GM12864 (cell line): Measurements from ENCODE around the gene VSTM2B.

Source experiments
- DNase-seq: peaks from one replicate; pipeline ENCODE4 v3.0.0-alpha.2; 2011; ENCODE audit warnings: low read depth
- H3K4me3 ChIP-seq: 2 replicates; pipeline ENCODE4 v1.5.1; 2011; ENCODE audit warnings: mild to moderate bottlenecking, low read depth, low read length, control low read depth
- TF ChIP-seq, protein P1 (sequence below): IDR thresholded peaks from 2 replicates; pipeline ENCODE4 v1.5.1; 2011; ENCODE audit warnings: low read depth, mild to moderate bottlenecking, moderate library complexity, low read length, control low read depth, inconsistent platforms; ENCODE audit errors: missing control alignments

VSTM2B gene

DNA sequence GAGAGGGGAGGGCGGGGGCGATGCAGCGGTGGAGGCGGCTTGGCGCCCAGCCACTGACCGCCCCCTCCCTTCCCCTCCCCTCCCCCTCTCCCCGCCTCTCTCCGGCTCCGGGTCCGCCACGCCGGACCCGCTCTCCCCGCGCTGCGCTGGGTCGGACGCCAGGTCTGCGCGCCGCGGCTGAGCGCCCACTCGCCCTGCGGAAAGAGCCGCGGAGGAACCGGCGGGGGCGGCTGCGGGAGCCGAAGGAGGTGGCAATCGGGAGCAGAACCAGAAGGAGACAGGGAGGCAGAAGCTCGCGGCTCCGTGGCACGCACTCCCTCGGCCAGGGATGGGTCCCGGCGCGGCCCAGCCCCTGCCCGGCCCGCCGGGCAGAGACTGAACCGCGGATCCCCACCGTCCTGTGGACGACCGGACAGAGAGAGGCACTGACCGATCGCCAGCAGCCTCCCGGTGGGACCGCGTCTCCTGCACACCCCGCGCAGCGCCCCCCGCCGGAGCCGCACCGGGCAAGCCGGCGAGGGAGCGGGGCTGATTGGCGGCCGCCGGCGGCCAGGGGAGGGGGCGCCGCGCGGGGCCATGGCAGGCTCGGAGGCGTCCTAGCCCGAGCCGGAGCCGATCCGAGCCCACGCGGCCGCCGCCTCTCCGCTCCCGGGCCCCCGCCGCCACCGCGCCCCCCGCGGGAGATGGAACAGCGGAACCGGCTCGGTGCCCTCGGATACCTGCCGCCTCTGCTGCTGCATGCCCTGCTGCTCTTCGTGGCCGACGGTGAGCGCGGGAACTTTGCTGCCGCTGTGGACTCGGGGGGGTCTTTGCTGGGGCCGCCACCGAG, at the start of gene VSTM2B:
Gene VSTM2B (plus strand): TSS at position 94 of the 829 bp plus-strand sequence. CDS start 590 bp downstream, at position 684.
- TF ChIP-seq, protein P1, sequence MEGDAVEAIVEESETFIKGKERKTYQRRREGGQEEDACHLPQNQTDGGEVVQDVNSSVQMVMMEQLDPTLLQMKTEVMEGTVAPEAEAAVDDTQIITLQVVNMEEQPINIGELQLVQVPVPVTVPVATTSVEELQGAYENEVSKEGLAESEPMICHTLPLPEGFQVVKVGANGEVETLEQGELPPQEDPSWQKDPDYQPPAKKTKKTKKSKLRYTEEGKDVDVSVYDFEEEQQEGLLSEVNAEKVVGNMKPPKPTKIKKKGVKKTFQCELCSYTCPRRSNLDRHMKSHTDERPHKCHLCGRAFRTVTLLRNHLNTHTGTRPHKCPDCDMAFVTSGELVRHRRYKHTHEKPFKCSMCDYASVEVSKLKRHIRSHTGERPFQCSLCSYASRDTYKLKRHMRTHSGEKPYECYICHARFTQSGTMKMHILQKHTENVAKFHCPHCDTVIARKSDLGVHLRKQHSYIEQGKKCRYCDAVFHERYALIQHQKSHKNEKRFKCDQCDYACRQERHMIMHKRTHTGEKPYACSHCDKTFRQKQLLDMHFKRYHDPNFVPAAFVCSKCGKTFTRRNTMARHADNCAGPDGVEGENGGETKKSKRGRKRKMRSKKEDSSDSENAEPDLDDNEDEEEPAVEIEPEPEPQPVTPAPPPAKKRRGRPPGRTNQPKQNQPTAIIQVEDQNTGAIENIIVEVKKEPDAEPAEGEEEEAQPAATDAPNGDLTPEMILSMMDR, result no peak
- no peak within 1 kb of the TSS for H3K4me3 ChIP-seq
- no peak for DNase-seq

DNA sequence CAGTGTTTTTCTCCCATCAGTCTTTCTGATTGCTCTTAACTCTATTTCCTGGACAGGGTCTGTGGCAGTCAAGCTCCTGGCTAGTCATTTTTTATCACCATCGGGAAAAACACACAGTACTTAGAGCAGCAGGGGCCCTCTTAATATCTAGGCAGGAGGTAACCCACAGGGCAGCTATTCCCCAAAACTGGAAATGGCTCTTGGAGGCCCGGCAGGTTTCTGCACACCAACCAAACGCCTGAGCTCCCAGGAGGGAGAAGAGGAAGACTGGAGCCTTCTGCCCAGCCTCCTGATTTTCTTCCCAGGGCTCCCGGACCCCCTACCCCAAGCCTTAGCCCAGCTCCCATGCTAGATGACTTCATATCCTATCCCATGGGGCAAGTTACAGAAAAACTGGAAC, 49.3 kb upstream of the VSTM2B start:
- DNase-seq, result no peak

DNA sequence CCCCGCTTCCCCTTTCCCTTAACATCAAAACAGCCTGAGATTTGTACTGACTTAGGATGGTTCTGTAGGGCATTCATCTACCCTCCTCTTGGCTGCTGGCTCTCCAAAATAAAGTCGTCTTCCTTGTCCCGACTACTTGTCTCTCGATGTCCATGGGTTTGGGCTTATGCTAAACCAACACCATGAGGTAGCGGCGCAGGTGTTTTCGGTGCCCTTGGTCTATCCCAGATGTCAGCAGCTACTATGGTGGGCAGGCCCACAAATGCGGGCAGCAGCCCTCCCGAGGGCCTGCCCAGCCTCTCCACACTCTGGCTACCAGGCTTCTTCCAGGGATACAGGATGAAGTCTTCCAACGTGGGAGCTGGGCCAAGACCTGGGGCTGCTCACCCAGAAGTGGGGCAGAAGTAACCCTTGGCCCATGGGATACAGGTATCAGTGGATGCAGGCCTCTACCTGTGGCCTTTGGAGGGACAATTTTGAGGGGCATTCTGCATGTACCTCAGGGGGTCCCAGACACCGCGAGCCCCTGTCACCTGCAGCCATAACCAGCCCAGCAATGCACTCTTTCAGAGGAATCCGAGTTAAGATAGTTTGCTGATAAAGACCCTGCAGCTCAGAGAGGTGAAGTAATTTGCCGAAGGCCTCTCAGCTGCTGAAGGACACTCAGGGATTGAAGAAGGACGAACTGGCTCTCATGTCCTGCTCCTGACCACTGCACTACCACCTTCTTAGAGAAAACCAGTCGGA, 47.8 kb upstream of the VSTM2B start:
- TF ChIP-seq, protein P1, result no peak
- no peak for DNase-seq
- H3K4me3 ChIP-seq, result no peak overlapping the region

More for the DNA sequence above, 49.3 kb upstream of the VSTM2B start:
- TF ChIP-seq, protein P1, result no peak
- H3K4me3 ChIP-seq, result no peak overlapping the region

DNA sequence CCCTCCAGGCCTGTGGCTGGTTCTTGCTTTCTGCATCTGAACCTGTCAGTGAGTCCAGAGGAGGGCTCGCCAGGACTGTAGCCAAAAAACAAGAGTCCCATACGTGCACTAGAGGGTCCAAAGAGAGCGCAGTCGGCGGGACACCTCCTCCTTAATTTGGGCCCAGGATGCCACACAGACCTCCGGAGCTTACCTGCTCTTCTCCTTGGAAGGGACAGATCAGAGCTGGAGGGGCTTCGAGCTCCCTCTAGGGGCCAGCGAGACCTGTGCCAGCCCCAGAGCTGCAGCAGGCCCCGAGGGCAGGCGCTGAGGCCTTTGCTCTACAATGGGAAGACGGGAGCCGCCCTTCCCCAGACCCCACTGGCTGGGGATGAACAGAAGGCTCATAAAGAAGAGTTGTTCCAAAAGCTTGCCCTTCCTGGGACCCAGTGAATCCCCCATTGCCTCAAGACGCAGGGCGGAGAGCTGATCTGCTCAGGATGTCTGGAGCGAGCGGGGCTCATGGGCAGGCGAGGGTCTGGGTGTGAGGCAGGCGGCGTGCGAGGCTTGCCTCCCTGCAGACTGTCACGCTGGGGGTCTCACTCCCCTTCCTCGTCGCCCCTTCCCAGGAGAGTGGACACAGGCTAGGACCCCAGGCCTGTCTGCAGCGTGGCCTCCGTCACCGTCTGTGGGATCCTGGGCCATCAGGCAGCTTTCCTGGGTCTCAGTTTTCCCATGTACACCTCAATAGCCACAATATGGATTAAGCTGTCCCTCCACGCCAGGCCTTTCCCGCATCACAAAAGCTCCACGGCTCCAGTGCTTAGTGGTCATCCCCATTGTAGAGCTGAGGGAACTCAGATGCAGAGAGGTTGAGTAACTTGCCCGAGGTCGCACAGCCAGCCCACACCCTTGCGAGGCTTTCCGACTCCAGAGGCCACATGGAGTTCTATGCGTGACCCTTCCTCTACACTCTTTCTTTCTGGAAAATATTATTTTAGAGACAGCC, 46.9 kb upstream of the VSTM2B start:
- DNase-seq, result no peak
- H3K4me3 ChIP-seq, result no peak overlapping the region
- TF ChIP-seq, protein P1, result peak; percentile 68

DNA sequence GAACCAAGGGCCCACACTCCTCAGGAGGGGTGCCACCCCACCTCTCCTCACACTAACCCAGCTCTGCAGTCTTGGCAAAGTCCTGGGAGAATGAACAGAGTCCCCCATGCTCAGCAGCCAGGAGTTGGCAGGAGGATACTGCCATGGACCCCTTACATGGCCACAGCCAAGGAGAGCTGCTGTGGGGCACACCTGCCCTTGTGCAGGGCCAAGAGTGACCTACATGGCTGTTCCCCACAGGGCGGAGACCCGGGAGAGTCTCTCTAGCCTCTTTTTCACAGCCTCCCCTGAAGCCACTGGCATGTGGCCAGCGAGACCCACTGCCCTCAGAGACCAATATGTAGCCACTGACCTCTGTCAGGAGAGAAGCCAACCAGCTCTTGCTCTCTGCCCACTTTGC, 45.9 kb upstream of the VSTM2B start:
- H3K4me3 ChIP-seq, result no peak overlapping the region
- no peak for DNase-seq
- TF ChIP-seq, protein P1, result no peak

DNA sequence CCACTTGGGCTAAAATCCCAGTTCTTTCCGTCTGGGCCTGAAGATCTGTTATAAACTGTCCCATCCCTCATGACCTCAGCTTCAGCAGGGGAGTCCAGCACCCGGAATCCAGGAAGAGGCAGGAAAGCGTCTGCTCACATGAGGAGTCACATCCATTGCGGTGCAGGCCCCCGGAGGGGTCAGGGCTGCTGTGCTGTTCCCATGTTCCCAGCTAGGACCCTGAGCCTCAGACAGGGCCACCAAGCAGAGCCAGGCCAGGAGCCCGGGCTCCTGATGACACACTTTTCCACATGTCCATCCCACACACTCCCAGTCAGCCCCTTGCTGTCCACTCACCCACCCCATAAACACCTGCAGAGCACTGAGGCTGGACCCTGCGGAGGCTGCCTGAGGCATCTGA, 45.3 kb upstream of the VSTM2B start:
- TF ChIP-seq, protein P1, result no peak
- DNase-seq, result no peak
- no peak overlapping the region for H3K4me3 ChIP-seq
